Activated CD4-positive, alpha-beta T cell treated with anti-CD3 and anti-CD28 coated beads, Interleukin-10, Interleukin-2, amounts not matched to agents 100 ng/mL and 50 ng/mL, durations not matched to agents 16 hours and 8 hours (primary cell): ENCODE results near the gene TEKTIP1.
"Not testable (repeated sequence)": the region's sequence is repeated elsewhere in the genome, so short reads cannot be mapped to it uniquely, and the experiment has no call there.

Experiments
- DNase-seq: peaks from one replicate; pipeline ENCODE4 v3.0.0-alpha.2; 2020

The TEKTIP1 gene

GRCh38 chr19:3508121-3508661, 30.8 kb upstream of the TEKTIP1 start:
- not testable (repeated sequence) for DNase-seq

DNA sequence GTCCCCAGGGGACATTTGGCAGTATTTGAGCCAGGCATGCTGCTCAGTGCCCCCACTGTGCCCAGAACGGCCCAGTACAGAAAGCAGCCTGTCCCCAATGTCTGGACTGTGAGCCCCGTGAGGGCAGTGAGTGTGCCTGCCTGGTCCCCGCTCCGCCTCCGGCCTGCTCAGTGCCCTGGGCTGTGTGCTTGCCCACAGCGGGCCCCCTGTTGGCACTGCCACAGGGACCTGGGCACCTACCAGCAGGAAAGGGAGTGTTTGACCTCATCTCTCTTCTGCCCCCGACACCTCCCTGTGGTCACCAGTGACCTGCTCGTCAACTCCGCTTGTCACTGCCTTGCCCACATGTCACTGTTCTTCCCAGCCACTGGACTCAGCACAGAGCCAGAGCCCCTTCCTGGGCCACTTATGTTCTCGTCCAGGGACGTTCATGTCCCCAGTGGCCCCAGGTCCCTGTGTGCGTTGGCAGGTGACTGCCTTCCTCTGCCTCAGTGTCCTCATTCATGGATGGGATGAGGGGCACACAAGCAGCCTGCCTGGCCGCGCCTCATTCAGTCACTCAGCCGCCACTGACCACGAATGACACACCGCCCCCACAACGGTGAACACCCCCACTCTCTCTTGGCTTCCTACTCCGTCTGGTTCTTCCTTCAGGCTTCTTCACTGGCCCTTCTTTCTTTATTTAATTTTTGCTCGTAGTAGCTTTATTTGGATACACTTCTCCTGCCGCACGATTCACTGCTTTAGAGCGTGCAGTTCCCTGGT, 30.0 kb upstream of the TEKTIP1 start:
- DNase-seq, result no peak

GRCh38 chr19:3509566-3509989, 29.4 kb upstream of the TEKTIP1 start:
- peak; percentile 18 for DNase-seq

DNA sequence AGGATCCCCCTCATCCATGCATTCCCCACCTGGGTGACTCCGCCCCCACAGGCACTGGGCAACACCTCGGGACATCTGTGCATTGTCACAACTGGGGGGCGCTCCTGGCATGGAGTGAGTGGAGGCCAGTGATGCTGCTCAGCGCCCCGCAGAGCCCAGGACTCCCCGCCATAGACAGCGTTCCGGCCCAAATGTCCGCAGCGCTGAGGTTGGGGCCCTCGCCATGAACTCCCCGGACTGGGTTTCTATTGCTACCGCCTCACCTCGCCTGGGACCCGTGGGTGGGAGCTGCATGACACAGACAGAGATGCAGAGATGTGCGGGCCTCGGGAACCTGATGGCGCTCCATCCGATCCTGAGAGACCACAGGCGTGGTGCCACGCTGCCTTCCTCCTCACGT, 28.2 kb upstream of the TEKTIP1 start:
- DNase-seq, result no peak

DNA sequence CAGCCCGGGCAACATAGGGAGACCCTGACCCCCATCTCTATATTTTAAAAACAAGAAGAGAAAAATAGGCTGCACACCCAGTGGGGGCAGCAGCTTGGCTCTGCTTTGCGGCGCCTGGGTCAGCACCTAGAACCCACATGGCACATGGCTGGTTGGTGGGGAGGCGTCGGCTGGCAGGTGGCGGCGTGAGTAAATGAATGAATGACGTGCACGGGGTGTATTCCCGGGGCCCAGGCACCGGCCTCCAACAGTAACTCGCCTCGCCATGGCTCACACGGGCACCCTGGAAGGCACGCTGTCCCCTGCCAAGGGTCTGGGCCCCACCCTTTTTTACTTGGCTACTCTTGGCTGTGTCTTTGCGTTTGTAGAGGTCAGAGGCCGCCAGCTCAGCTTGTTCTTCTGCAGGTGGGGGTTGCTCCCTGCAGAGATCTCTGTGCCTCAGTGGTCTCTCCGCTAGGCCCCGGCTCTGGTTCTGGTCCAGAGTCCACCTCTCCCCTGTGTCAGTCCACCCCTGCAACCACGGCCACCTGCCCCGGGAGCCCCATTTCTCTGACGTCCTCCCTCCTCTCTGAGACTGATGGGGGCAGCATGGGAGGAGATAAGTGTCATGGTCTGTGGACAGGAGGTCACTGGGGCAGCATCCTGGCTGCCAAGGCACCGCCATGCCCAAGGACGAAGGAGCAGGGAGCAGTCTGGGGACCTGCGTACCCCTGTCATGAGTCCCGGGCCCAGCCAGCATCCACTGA, 27.3 kb upstream of the TEKTIP1 start:
- no peak for DNase-seq

DNA sequence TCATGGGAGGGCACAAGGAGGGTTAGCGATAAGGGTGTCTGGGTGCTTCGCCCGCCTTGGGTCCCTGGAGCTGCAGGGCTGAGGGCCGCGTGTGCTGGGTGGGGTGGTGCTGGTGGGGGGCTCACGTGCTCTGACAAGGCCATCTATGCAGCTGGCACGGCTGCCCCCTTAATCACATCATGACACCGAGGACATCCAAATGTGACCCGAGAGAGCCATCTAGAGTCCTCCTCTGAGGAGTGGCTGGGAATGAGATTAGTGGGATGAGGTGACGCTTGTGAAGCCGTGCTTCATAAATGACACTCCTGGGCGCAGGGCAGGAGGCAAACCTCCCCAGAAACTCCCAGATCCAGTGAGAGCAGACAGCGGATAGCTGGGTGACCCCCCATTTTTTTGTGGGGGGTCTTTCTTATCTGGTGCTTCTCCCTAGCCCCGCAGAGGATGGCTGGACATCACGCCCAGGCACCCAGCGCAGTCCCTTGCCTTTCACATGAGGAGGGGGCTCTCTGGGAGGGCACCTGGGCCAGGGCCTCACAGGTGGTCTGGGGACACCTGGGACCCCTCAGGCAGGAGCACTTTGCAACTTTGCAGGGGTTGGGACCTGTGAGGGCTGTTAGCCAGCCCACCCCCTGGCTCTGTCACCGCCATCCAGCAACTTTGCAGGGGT, 26.3 kb upstream of the TEKTIP1 start:
- DNase-seq, result no peak

GRCh38 chr19:3513229-3514140, 25.5 kb upstream of the TEKTIP1 start:
- DNase-seq, result no peak

DNA sequence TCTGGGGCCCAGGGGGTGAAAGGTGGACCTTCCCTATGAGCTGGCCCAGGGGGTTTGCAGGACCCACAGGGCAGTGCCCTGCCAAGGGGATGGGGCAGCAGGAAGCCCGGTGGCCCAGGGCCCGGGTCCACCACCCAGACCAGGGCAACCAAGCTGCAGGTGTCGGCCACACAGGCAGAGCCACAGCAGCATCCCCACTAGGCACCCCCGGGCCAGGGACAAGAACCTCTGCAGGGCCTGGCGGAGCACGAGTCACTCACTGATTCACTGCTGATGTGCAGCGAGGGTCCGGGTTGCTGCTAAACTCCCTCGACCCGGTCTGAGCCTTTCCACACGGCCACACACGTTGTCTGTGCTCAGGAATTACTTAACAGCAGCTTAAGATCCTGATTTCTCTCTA, 24.0 kb upstream of the TEKTIP1 start:
- DNase-seq, result no peak

DNA sequence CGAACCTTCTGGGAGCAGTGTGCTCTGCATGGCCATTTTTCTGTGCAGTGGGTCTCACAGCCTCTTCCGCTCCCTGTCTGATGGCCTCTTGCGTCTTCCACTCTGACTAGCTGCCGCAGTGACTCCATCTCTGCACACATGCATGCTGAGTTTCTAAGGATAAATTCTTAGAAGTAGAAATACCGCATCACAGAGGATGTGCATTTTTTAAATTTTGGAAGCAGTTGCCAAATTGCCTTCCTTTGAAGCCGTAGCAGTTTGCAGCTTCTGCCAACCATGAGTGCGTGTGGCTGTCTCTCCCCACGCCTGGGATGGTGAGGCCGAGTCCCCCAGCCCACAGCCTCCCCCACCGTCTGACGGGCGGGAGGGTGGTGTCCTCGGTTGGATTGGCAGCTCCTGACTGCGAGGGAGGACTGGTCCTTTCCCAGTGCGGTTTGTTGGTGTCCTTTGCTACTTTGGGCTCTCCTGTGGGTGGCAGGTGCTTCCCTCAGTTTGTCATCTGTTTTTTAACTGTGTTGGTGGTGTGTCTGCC, 23.0 kb upstream of the TEKTIP1 start:
- no peak for DNase-seq

DNA sequence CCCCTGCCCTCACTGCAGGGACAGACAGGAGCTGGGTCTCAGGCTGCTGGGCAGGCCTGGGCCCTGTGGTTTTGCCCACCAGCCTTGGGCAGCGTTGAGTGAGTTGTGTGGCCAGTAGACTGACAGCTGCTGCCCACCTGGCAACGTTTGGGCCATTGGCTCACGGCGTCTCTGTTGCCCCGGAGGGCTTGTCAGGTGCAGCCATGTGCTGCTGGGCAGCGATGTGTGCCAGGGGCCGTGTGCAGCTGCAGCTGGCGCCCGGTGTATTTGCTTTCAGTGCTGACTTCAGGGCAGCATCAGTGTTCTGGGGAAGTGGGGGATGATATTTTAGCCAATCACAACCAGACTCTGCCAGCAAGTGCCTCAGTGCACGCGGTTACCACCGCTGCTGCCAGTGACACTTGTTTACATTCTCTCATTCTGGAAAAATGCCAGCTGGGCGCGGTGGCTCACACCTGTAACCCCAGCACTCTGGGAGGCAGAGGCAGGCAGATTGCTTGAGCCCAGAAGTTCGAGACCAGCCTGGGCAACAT, 22.2 kb upstream of the TEKTIP1 start:
- DNase-seq, result no peak

GRCh38 chr19:3517638-3518037, 21.3 kb upstream of the TEKTIP1 start:
- no peak for DNase-seq

DNA sequence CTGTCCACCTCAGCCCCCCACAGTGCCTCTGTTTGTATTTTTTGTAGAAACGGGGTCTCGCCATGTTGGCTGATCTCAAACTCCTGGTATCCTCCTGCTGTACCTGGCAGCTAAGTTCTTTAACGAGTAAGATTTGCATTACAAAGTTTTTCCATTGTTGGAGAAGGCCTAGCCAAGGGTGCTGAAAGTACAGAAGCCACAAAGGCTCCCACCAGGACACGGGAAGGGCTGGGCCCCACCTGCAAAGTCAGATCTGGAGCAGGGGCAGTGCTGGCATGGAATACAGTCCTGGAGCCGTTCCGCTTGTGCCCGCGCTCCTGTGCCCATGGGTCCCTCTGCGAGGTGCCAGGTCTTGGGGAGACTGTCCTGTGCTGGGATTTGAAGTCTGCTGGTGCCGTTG, 20.7 kb upstream of the TEKTIP1 start:
- no peak for DNase-seq

GRCh38 chr19:3518659-3519058, 20.3 kb upstream of the TEKTIP1 start:
- DNase-seq, result no peak

DNA sequence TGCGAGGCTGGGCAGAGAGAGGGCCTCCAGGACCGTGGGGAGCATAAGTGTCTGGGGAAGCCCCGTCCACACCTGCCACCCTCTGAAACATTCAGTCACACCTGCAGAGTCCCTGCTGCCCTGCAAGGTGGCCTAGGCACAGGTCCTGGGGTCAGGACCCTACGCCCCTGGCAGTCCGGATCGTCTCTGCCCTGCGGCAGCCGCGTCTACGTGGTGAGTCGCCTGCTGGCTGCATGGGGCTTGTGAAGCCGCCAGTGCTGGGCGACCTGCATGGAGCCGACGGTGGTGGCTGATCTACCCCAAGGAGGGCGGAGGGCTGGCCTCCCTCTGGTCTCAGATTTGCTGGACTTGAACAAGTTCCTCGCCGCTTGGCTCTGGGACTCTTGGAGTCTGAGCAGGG, 19.8 kb upstream of the TEKTIP1 start:
- DNase-seq, result no peak

DNA sequence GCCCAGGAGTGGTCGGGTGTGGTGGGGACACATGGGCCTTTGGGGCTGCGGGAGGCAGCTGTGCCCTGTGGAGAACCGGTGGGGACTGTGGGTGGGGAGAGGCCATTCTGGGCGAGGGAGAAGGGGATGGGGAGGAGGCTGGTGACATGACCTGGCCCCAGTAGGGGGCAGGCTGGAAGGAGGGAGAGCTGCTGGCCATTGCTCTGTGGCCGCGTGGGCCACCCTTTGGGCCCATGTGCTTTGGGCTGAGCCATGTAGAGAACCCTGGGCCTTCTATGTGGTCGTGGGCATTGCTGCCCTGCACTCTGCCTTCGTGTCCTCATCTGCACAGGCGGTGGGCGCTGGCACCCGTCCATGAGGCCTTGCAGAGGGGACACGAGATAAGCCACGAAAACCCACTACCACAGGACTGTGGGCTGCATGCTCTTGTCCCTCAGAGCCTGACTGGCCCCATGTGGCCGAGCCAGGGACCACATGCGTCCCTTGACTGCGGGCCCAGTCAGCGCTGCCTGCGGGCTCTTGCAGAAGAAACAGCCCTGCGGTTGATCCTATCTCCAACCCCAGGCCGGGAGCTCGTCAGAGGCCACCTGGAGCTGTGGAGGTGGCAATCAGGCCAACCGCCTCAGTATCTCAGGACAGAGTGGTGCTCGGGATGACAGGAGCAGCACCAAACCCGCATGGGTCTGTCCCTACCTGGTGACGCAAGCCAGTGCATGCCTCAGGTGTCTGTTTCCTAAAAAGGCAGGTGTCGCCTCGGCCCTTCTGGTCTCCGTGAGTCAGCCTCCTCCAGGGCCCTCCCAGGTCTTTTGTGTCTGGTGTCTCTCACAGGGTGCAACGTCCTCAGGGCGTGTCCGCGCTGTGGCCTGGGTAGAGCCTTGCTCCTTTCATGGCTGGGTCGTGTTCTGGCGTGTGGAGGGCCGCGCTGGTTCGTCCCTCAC, 18.5 kb upstream of the TEKTIP1 start:
- DNase-seq, result no peak

DNA sequence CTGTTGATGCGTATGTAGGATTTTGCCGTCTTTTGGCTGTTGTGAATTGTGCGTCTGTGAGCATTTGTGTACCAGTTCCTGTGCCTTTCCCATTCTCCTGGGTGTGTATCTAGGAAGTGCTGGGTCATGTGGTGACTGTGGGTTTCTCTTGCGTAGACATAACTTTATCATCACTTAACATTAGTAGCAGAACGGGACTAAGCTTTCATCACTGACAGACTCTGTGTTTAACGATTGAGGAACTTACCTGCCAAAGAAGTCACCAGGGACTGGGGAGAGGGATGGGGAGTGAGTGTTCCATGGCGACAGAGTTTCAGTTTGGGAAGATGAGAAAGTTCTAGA, 17.9 kb upstream of the TEKTIP1 start:
- DNase-seq, result no peak

GRCh38 chr19:3522421-3523360, 16.3 kb upstream of the TEKTIP1 start:
- DNase-seq, result no peak

GRCh38 chr19:3523361-3524077, 15.5 kb upstream of the TEKTIP1 start:
- DNase-seq, result no peak
